ENCODE data around the gene DLG1. TPM values are rescaled to one million over a fixed set of nuclear protein-coding genes. Genes with fewer than 3 reads are reported as not detected.
A peak's percentile ranks its signal among the peaks of the same experiment; 100 is the strongest.

Gene DLG1
- total and polyA plus RNA-seq, 2 experiments from 2014 or later: 27.6 to 98.0 TPM

- Histone ChIP-seq H3K4me1 (ENCODE audit: insufficient read depth) (peaks cover 18% of the 10 kb centered on the region), H4K20me1 (replicated peaks; ENCODE audit: insufficient read depth) (no peaks in the 10 kb centered on the region), H3K4me2 (no peak overlapping the region), H3K79me2 (replicated peaks; ENCODE audit: insufficient read depth) (no peaks in the 10 kb centered on the region), H3F3A (replicated peaks; ENCODE audit: low read depth) (no peaks in the 10 kb centered on the region), H3K36me3 (ENCODE audit: insufficient read depth) (no peaks in the 10 kb centered on the region), H3K4me3 (no peak overlapping the region), H2AFZ (no peak overlapping the region), H3K27ac (ENCODE audit: low read depth) (no peak overlapping the region), H3K9me2 (ENCODE audit: insufficient read depth) (peaks cover 4% of the 10 kb centered on the region; the same call in 1 of the 2 replicates), H3K27me3 (ENCODE audit: insufficient read depth) (no peaks in the 10 kb centered on the region)
- no peaks in the 10 kb centered on the region for H3K27me3 Mint-ChIP-seq (ENCODE audit: insufficient read depth, low read depth, poor library complexity)
- H3K36me3 Mint-ChIP-seq (ENCODE audit: low read depth): no peaks in the 10 kb centered on the region
- H3K9me3 Mint-ChIP-seq: peaks cover 4% of the 10 kb centered on the region; the same call in 1 of the 3 replicates
- peaks cover 19% of the 10 kb centered on the region for H3K4me1 Mint-ChIP-seq
- H3K4me3 Mint-ChIP-seq: no peak overlapping the region
- no peak for DNase-seq (ENCODE audit: low spot score)
- ATAC-seq: no peak
- no peak for TF ChIP-seq ZNF462 (CRISPR knock-in tag; IDR thresholded peaks at IDR 0.05)
- no peak overlapping the region for H3K27ac Mint-ChIP-seq
Observed at GRCh38 chr3:197311591-197311990, 13.2 kb upstream of the DLG1 start.

- DNase-seq (ENCODE audit: low spot score) (peak; percentile 17), ATAC-seq (peak; percentile 68)
- H3K4me1 ChIP-seq (ENCODE audit: insufficient read depth): peaks cover 18% of the 10 kb centered on the region
- H3K27me3 ChIP-seq (ENCODE audit: insufficient read depth): no peaks in the 10 kb centered on the region
- no peak overlapping the region for H3K4me3 Mint-ChIP-seq
- H3K4me2 ChIP-seq: peak overlapping the region; percentile 17
- peaks cover 4% of the 10 kb centered on the region; the same call in 1 of the 3 replicates for H3K9me3 Mint-ChIP-seq
- H3F3A ChIP-seq (replicated peaks; ENCODE audit: low read depth): no peaks in the 10 kb centered on the region
- no peaks in the 10 kb centered on the region for H3K79me2 ChIP-seq (replicated peaks; ENCODE audit: insufficient read depth)
- H3K27me3 Mint-ChIP-seq (ENCODE audit: insufficient read depth, low read depth, poor library complexity): no peaks in the 10 kb centered on the region
- H3K27ac Mint-ChIP-seq: 0 out of 2 replicates have a peak overlapping the region, but pooled peaks have one; percentile 3
- peaks cover 4% of the 10 kb centered on the region; the same call in 1 of the 2 replicates for H3K9me2 ChIP-seq (ENCODE audit: insufficient read depth)
- no peak overlapping the region for H3K4me3 ChIP-seq
- H3K27ac ChIP-seq (ENCODE audit: low read depth): no peak overlapping the region
- peaks cover 24% of the 10 kb centered on the region for H3K4me1 Mint-ChIP-seq
- no peaks in the 10 kb centered on the region for H4K20me1 ChIP-seq (replicated peaks; ENCODE audit: insufficient read depth)
- no peaks in the 10 kb centered on the region for H3K36me3 Mint-ChIP-seq (ENCODE audit: low read depth)
- no peak overlapping the region for H2AFZ ChIP-seq
- no peaks in the 10 kb centered on the region for H3K36me3 ChIP-seq (ENCODE audit: insufficient read depth)
- no peak for TF ChIP-seq ZNF331 (CRISPR knock-in tag; IDR thresholded peaks at IDR 0.05; ENCODE audit: low read depth)
- no peak for TF ChIP-seq STAT1 (IDR thresholded peaks at IDR 0.05; ENCODE audit: unreplicated experiment)
- TF ChIP-seq POLR2AphosphoS5 (IDR thresholded peaks at IDR 0.05; ENCODE audit: low read depth): no peak
- TF ChIP-seq JUNB (IDR thresholded peaks at IDR 0.05; ENCODE audit: unreplicated experiment): no peak
- no peak for TF ChIP-seq ETS1 (IDR thresholded peaks at IDR 0.05)
- no peak for TF ChIP-seq NANOG (IDR thresholded peaks at IDR 0.05; ENCODE audit: borderline replicate concordance)
- TF ChIP-seq ZNF114 (CRISPR knock-in tag; IDR thresholded peaks at IDR 0.05): no peak
Observed at GRCh38 chr3:197309528-197310361, 11.3 kb upstream of the DLG1 start.
